OCI-LY3 (cell line): ENCODE data around the gene FGF11.

ENCODE experiments used
- H2AFZ ChIP-seq: fragments of 200-600, 300-600 bp; shearing (Covaris generic); 2 replicates; pipeline ENCODE4 v1.6.0; 2014; ENCODE audit warnings: antibody characterized with exemption, low read depth, low read length
- H3K27ac ChIP-seq: fragments of 200-600, 300-600 bp; sonication (generic); 2 replicates; pipeline ENCODE4 v1.5.1; 2014; ENCODE audit warnings: mild to moderate bottlenecking, low read length, moderate library complexity, mixed read lengths
- H3K27me3 ChIP-seq: fragments of 200-600, 300-600 bp; sonication (generic); 2 replicates; pipeline ENCODE4 v1.6.1; 2014; ENCODE audit warnings: low read depth, low read length, mixed read lengths
- H3K36me3 ChIP-seq: fragments of 200-600, 300-600 bp; sonication (generic); replicated peaks from 2 replicates; pipeline ENCODE3; 2014; ENCODE audit warnings: low read depth, low read length, mixed read lengths
- H3K4me1 ChIP-seq: fragments of 300-600, 200-600 bp; sonication (generic); 2 replicates; pipeline ENCODE4 v1.6.1; 2014; ENCODE audit warnings: low read length, mixed read lengths
- H3K4me2 ChIP-seq: fragments of 200-600, 300-600 bp; sonication (generic); 2 replicates; pipeline ENCODE4 v1.6.1; 2014; ENCODE audit warnings: low read length, mixed read lengths
- H3K4me3 ChIP-seq: fragments of 300-600, 200-600 bp; sonication (generic); 2 replicates; pipeline ENCODE4 v1.5.1; 2014; ENCODE audit warnings: antibody characterized with exemption, mild to moderate bottlenecking, low read length, moderate library complexity
- H3K79me2 ChIP-seq: fragments of 300-600, 200-600 bp; shearing (Covaris generic); 2 replicates; pipeline ENCODE4 v1.6.1; 2014; ENCODE audit warnings: mild to moderate bottlenecking, low read length, mixed read lengths
- H3K9ac ChIP-seq: fragments of 300-600, 200-600 bp; shearing (Covaris generic); 2 replicates; pipeline ENCODE4 v1.6.0; 2014; ENCODE audit warnings: mild to moderate bottlenecking, low read length, moderate library complexity
- H3K9me3 ChIP-seq: fragments of 200-600, 300-600 bp; shearing (Covaris generic); 2 replicates; pipeline ENCODE4 v1.6.1; 2014; ENCODE audit warnings: low read length, mixed read lengths; ENCODE audit not compliant: insufficient read depth
- H4K20me1 ChIP-seq: fragments of 200-600, 300-600 bp; sonication (generic); 2 replicates; pipeline ENCODE4 v1.6.1; 2016; ENCODE audit warnings: low read length, mixed read lengths; ENCODE audit not compliant: insufficient read depth
- CTCF ChIP-seq: fragments of 200-600, 300-600 bp; sonication (generic); IDR thresholded peaks from 2 replicates; pipeline ENCODE4 v1.5.1; 2014; ENCODE audit warnings: antibody characterized with exemption, low read length, low read depth
- EZH2phosphoT487 ChIP-seq: fragments of 200-600 bp; shearing (Covaris generic); IDR thresholded peaks from 2 replicates; pipeline ENCODE4 v1.6.1; 2018; ENCODE audit warnings: antibody characterized with exemption, mixed run types, low read depth

Gene FGF11

GRCh38 chr17:7396147-7396546 is 43.2 kb upstream of the FGF11 start:
- no peaks in the 10 kb centered on the region for H3K27me3 ChIP-seq
- H4K20me1 ChIP-seq: no peaks in the 10 kb centered on the region
- no peaks in the 10 kb centered on the region for H3K36me3 ChIP-seq
- no peak overlapping the region for H3K4me2 ChIP-seq
- no peaks in the 10 kb centered on the region for H3K9me3 ChIP-seq
- no peak overlapping the region for H3K9ac ChIP-seq
- no peak overlapping the region for H3K27ac ChIP-seq
- TF ChIP-seq CTCF: no peak
- no peak for TF ChIP-seq EZH2phosphoT487
- no peaks in the 10 kb centered on the region for H3K79me2 ChIP-seq
- no peak overlapping the region for H2AFZ ChIP-seq
- H3K4me1 ChIP-seq: peaks cover 7% of the 10 kb centered on the region; the same call in 1 of the 2 replicates
- no peak overlapping the region for H3K4me3 ChIP-seq

- H3K27ac ChIP-seq: no peak overlapping the region
- H3K27me3 ChIP-seq: no peaks in the 10 kb centered on the region
- peaks cover 8% of the 10 kb centered on the region for H3K4me1 ChIP-seq
- TF ChIP-seq EZH2phosphoT487 (no peak), CTCF (no peak)
- no peaks in the 10 kb centered on the region for H3K9me3 ChIP-seq
- no peaks in the 10 kb centered on the region for H3K36me3 ChIP-seq
- no peaks in the 10 kb centered on the region for H4K20me1 ChIP-seq
- no peak overlapping the region for H3K4me3 ChIP-seq
- H2AFZ ChIP-seq: no peak overlapping the region
- H3K9ac ChIP-seq: no peak overlapping the region
- no peaks in the 10 kb centered on the region for H3K79me2 ChIP-seq
- H3K4me2 ChIP-seq: no peak overlapping the region
Measured at GRCh38 chr17:7398612-7399011, 40.7 kb upstream of the FGF11 start.

GRCh38 chr17:7403043-7403726 is 36.1 kb upstream of the FGF11 start:
- Histone ChIP-seq H3K27me3 (peaks cover 5% of the 10 kb centered on the region; the same call in 1 of the 2 replicates), H3K9ac (peak overlapping the region; percentile 60), H3K4me1 (peaks cover 10% of the 10 kb centered on the region), H3K79me2 (no peaks in the 10 kb centered on the region), H3K36me3 (no peaks in the 10 kb centered on the region), H3K4me2 (peak overlapping the region; percentile 73), H2AFZ (no peak overlapping the region), H3K4me3 (peak overlapping the region; percentile 83), H3K9me3 (no peaks in the 10 kb centered on the region), H3K27ac (no peak overlapping the region), H4K20me1 (no peaks in the 10 kb centered on the region)
- TF ChIP-seq CTCF (no peak), EZH2phosphoT487 (no peak)

- H3K9me3 ChIP-seq: no peaks in the 10 kb centered on the region
- peak overlapping the region; percentile 73 for H3K4me2 ChIP-seq
- H2AFZ ChIP-seq: no peak overlapping the region
- peak overlapping the region; percentile 83 for H3K4me3 ChIP-seq
- H3K27ac ChIP-seq: no peak overlapping the region
- peaks cover 10% of the 10 kb centered on the region for H3K4me1 ChIP-seq
- no peaks in the 10 kb centered on the region for H4K20me1 ChIP-seq
- peak overlapping the region; percentile 60 for H3K9ac ChIP-seq
- H3K79me2 ChIP-seq: no peaks in the 10 kb centered on the region
- no peak for TF ChIP-seq EZH2phosphoT487
- TF ChIP-seq CTCF: no peak
- H3K27me3 ChIP-seq: peaks cover 5% of the 10 kb centered on the region; the same call in 1 of the 2 replicates
- no peaks in the 10 kb centered on the region for H3K36me3 ChIP-seq
Measured at GRCh38 chr17:7403727-7403976, 35.7 kb upstream of the FGF11 start.
